ENCODE results near the gene LAMA3.

GRCh38 chr18:23784832-23785245 is 95.6 kb downstream of the LAMA3 start:
- no peak for TF ChIP-seq RAD21 (IDR thresholded peaks at IDR 0.05; ENCODE audit: low read length)
- no peak for TF ChIP-seq EZH2phosphoT487 (IDR thresholded peaks at IDR 0.05; ENCODE audit: borderline replicate concordance, low read depth)
- TF ChIP-seq CTCF (IDR thresholded peaks at IDR 0.05) = no peak
- TF ChIP-seq, protein P1, sequence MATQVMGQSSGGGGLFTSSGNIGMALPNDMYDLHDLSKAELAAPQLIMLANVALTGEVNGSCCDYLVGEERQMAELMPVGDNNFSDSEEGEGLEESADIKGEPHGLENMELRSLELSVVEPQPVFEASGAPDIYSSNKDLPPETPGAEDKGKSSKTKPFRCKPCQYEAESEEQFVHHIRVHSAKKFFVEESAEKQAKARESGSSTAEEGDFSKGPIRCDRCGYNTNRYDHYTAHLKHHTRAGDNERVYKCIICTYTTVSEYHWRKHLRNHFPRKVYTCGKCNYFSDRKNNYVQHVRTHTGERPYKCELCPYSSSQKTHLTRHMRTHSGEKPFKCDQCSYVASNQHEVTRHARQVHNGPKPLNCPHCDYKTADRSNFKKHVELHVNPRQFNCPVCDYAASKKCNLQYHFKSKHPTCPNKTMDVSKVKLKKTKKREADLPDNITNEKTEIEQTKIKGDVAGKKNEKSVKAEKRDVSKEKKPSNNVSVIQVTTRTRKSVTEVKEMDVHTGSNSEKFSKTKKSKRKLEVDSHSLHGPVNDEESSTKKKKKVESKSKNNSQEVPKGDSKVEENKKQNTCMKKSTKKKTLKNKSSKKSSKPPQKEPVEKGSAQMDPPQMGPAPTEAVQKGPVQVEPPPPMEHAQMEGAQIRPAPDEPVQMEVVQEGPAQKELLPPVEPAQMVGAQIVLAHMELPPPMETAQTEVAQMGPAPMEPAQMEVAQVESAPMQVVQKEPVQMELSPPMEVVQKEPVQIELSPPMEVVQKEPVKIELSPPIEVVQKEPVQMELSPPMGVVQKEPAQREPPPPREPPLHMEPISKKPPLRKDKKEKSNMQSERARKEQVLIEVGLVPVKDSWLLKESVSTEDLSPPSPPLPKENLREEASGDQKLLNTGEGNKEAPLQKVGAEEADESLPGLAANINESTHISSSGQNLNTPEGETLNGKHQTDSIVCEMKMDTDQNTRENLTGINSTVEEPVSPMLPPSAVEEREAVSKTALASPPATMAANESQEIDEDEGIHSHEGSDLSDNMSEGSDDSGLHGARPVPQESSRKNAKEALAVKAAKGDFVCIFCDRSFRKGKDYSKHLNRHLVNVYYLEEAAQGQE (IDR thresholded peaks at IDR 0.05; ENCODE audit: low read depth, low read length) = no peak
- no peak for TF ChIP-seq USF1 (IDR thresholded peaks at IDR 0.05; ENCODE audit: borderline replicate concordance, low read depth)
- TF ChIP-seq MXI1 (IDR thresholded peaks at IDR 0.05; ENCODE audit: low read depth, low read length) = no peak
- TF ChIP-seq, protein P2, sequence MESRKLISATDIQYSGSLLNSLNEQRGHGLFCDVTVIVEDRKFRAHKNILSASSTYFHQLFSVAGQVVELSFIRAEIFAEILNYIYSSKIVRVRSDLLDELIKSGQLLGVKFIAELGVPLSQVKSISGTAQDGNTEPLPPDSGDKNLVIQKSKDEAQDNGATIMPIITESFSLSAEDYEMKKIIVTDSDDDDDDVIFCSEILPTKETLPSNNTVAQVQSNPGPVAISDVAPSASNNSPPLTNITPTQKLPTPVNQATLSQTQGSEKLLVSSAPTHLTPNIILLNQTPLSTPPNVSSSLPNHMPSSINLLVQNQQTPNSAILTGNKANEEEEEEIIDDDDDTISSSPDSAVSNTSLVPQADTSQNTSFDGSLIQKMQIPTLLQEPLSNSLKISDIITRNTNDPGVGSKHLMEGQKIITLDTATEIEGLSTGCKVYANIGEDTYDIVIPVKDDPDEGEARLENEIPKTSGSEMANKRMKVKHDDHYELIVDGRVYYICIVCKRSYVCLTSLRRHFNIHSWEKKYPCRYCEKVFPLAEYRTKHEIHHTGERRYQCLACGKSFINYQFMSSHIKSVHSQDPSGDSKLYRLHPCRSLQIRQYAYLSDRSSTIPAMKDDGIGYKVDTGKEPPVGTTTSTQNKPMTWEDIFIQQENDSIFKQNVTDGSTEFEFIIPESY (IDR thresholded peaks at IDR 0.05; ENCODE audit: borderline replicate concordance, low read depth) = no peak
- no peak for TF ChIP-seq POLR2AphosphoS5 (IDR thresholded peaks at IDR 0.05; ENCODE audit: low read depth, low read length)
- TF ChIP-seq FOXJ3 (CRISPR knock-in tag; IDR thresholded peaks at IDR 0.05) = no peak
- TF ChIP-seq, protein P3, sequence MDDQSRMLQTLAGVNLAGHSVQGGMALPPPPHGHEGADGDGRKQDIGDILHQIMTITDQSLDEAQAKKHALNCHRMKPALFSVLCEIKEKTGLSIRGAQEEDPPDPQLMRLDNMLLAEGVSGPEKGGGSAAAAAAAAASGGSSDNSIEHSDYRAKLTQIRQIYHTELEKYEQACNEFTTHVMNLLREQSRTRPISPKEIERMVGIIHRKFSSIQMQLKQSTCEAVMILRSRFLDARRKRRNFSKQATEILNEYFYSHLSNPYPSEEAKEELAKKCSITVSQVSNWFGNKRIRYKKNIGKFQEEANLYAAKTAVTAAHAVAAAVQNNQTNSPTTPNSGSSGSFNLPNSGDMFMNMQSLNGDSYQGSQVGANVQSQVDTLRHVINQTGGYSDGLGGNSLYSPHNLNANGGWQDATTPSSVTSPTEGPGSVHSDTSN (IDR thresholded peaks at IDR 0.05) = no peak
- TF ChIP-seq, protein P4, sequence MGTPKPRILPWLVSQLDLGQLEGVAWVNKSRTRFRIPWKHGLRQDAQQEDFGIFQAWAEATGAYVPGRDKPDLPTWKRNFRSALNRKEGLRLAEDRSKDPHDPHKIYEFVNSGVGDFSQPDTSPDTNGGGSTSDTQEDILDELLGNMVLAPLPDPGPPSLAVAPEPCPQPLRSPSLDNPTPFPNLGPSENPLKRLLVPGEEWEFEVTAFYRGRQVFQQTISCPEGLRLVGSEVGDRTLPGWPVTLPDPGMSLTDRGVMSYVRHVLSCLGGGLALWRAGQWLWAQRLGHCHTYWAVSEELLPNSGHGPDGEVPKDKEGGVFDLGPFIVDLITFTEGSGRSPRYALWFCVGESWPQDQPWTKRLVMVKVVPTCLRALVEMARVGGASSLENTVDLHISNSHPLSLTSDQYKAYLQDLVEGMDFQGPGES (IDR thresholded peaks at IDR 0.05; ENCODE audit: low read depth, low read length) = no peak
- TF ChIP-seq, protein P5, sequence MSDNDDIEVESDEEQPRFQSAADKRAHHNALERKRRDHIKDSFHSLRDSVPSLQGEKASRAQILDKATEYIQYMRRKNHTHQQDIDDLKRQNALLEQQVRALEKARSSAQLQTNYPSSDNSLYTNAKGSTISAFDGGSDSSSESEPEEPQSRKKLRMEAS (IDR thresholded peaks at IDR 0.05; ENCODE audit: low read depth) = no peak

Measured in SK-N-SH (cell line).